ENCODE data around the gene CHML.

Gene CHML

GRCh38 chr1:241592273-241592958 lies 47.8 kb downstream of the CHML start:
- TF ChIP-seq FOXP2 (optimal IDR thresholded peaks at IDR 0.05; ENCODE audit: borderline replicate concordance, extremely low read depth, extremely low read length, insufficient read depth) = no peak
- no peak for TF ChIP-seq SIN3A (IDR thresholded peaks at IDR 0.05; ENCODE audit: borderline replicate concordance, insufficient read depth, low read length)
- TF ChIP-seq POLR2AphosphoS5 (IDR thresholded peaks at IDR 0.05; ENCODE audit: low read depth, low read length) = no peak
- no peak for TF ChIP-seq TAF1 (IDR thresholded peaks at IDR 0.05; ENCODE audit: borderline replicate concordance, insufficient read depth, low read length)
- TF ChIP-seq REST (IDR thresholded peaks at IDR 0.05; ENCODE audit: insufficient read depth in 1 of 2, low read depth in 2 of 2, low read length in 2 of 2) = no peak

DNA sequence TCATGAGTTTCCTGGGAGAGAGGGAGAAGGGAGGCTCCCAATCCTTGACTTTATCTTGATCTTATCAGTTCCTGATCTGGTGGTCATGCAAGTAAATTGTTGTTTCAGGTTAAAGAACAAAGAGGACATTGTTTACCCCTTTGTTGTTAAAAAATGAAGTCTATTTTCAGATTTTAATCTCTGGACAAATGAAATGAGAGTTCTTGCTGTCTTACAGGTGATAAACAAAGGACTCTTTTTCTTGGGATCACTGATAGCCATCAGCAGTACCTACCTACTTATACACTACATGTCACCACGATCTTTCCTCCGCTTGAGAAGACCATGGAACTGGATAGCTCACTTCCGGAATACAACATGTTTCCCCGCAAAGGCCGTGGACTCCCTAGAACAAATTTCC lies 48.4 kb downstream of the CHML start:
- no peak for TF ChIP-seq TAF1 (IDR thresholded peaks at IDR 0.05; ENCODE audit: borderline replicate concordance, insufficient read depth, low read length)
- no peak for TF ChIP-seq SIN3A (IDR thresholded peaks at IDR 0.05; ENCODE audit: borderline replicate concordance, insufficient read depth, low read length)
- TF ChIP-seq FOXP2 (optimal IDR thresholded peaks at IDR 0.05; ENCODE audit: borderline replicate concordance, extremely low read depth, extremely low read length, insufficient read depth) = no peak
- no peak for TF ChIP-seq REST (IDR thresholded peaks at IDR 0.05; ENCODE audit: insufficient read depth in 1 of 2, low read depth in 2 of 2, low read length in 2 of 2)
- TF ChIP-seq POLR2AphosphoS5 (IDR thresholded peaks at IDR 0.05; ENCODE audit: low read depth, low read length) = no peak

- TF ChIP-seq TAF1 (IDR thresholded peaks at IDR 0.05; ENCODE audit: borderline replicate concordance, insufficient read depth, low read length) (no peak), SIN3A (IDR thresholded peaks at IDR 0.05; ENCODE audit: borderline replicate concordance, insufficient read depth, low read length) (no peak), POLR2AphosphoS5 (IDR thresholded peaks at IDR 0.05; ENCODE audit: low read depth, low read length) (no peak), REST (IDR thresholded peaks at IDR 0.05; ENCODE audit: insufficient read depth in 1 of 2, low read depth in 2 of 2, low read length in 2 of 2) (no peak)
These were observed 48.9 kb downstream of the CHML start for GRCh38 chr1:241591317-241591716.

GRCh38 chr1:241590719-241591118 lies 49.5 kb downstream of the CHML start:
- no peak for TF ChIP-seq TAF1 (IDR thresholded peaks at IDR 0.05; ENCODE audit: borderline replicate concordance, insufficient read depth, low read length)
- no peak for TF ChIP-seq REST (IDR thresholded peaks at IDR 0.05; ENCODE audit: insufficient read depth in 1 of 2, low read depth in 2 of 2, low read length in 2 of 2)
- TF ChIP-seq SIN3A (IDR thresholded peaks at IDR 0.05; ENCODE audit: borderline replicate concordance, insufficient read depth, low read length) = no peak
- no peak for TF ChIP-seq FOXP2 (optimal IDR thresholded peaks at IDR 0.05; ENCODE audit: borderline replicate concordance, extremely low read depth, extremely low read length, insufficient read depth)
- no peak for TF ChIP-seq POLR2AphosphoS5 (IDR thresholded peaks at IDR 0.05; ENCODE audit: low read depth, low read length)
